Measurements from ENCODE around the gene RMDN3.

Gene RMDN3

DNA sequence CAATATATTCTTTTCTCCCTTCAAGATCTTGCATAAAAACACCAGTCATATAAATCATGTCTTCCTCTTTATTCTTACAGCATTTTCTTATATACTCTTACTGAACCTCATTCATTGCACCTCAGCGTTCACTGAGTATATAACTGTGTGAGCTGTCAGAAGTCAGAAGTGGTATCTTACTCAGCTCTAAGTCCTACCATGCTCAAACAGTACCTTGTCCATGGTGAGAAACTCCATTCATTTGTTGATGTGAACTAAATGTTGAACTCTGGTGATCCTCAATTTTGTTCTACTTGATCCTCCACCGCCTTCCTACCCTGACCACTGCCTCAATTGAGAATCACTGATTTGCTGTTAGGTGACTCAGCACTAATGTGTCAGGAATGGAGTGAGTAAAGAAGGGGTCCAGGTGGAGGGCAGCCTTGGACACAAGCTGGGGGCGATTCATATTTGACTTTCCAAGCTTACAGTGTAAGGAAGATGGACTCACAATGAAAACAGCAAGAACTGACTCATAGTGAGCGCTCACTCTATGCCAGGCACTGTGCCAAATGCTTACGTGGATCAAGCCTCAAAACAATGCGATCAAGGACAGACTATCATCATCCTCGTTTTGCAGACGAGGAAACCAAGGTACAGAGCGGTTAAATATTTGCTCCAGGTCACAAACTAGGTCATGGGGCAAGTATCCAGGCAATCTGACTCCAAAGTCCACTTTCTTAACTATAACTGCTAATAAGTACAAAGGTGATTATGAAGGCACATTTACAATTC, 38.3 kb upstream of the RMDN3 start:
- no peak for DNase-seq (ENCODE audit: low read depth, low spot score)
- Histone ChIP-seq H3K9ac (ENCODE audit: insufficient read length, low read depth) (no peak overlapping the region), H3K36me3 (ENCODE audit: insufficient read depth, insufficient read length, low read length) (peaks cover 7% of the 10 kb centered on the region), H3K4me3 (ENCODE audit: insufficient read length, low read depth) (no peak overlapping the region), H3K27me3 (ENCODE audit: insufficient read depth, insufficient read length) (no peaks in the 10 kb centered on the region), H3K4me1 (ENCODE audit: insufficient read depth, insufficient read length) (peaks cover 2% of the 10 kb centered on the region), H3K9me3 (ENCODE audit: insufficient read depth, low read length) (no peaks in the 10 kb centered on the region)
- no peak for TF ChIP-seq YY1 (IDR thresholded peaks at IDR 0.05; ENCODE audit: insufficient read depth, insufficient read length)
- TF ChIP-seq SUZ12 (IDR thresholded peaks at IDR 0.05; ENCODE audit: extremely low read depth, insufficient read depth, insufficient read length): no peak
- TF ChIP-seq ZNF274 (IDR thresholded peaks at IDR 0.05; ENCODE audit: low read depth, low read length): no peak

DNA sequence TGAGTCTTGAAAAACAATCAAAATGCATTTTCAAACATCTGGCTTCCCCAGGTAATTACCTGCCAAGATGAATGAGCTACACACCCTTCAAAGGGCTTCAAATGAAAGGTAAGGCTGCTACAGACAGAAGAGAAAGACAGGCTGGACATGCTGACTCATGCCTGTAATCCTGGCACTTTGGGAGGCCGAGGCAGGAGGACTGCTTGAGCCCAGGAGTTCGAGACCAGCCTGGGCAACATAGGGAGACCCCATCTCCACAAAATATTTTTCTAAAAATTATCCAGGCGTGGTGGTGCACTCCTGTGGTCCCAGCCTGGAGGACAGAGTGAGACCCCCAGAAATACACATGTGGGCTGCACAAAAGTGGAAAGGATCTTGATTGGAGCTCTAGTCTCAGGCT, 37.3 kb upstream of the RMDN3 start:
- peaks cover 7% of the 10 kb centered on the region for H3K36me3 ChIP-seq (ENCODE audit: insufficient read depth, insufficient read length, low read length)
- H3K4me1 ChIP-seq (ENCODE audit: insufficient read depth, insufficient read length): peaks cover 2% of the 10 kb centered on the region
- no peaks in the 10 kb centered on the region for H3K9me3 ChIP-seq (ENCODE audit: insufficient read depth, low read length)
- no peak overlapping the region for H3K9ac ChIP-seq (ENCODE audit: insufficient read length, low read depth)
- DNase-seq (ENCODE audit: low read depth, low spot score): no peak
- TF ChIP-seq YY1 (IDR thresholded peaks at IDR 0.05; ENCODE audit: insufficient read depth, insufficient read length) (no peak), SUZ12 (IDR thresholded peaks at IDR 0.05; ENCODE audit: extremely low read depth, insufficient read depth, insufficient read length) (no peak), ZNF274 (IDR thresholded peaks at IDR 0.05; ENCODE audit: low read depth, low read length) (no peak)
- H3K4me3 ChIP-seq (ENCODE audit: insufficient read length, low read depth): no peak overlapping the region
- H3K27me3 ChIP-seq (ENCODE audit: insufficient read depth, insufficient read length): no peaks in the 10 kb centered on the region

DNA sequence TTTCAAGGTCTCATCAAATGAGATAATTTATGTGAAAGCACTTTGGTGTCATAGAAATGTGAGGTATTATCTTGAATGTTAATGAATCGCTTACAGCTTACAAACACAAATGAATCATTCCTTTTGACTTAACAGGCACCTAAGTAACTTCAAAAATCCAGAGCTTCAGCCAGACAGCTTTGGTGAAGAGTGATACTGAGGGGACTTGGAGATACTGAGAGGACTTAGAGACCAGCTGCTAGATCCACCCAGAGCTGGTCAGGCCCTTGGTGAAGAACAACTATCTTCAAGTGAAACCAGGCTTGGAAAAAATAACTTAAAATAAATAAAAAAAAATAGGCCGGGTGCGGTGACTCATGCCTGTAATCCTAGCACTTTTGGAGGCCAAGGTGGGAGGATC, 35.7 kb upstream of the RMDN3 start:
- Histone ChIP-seq H3K9me3 (ENCODE audit: insufficient read depth, low read length) (no peaks in the 10 kb centered on the region), H3K4me3 (ENCODE audit: insufficient read length, low read depth) (no peak overlapping the region), H3K4me1 (ENCODE audit: insufficient read depth, insufficient read length) (peaks cover 2% of the 10 kb centered on the region), H3K9ac (ENCODE audit: insufficient read length, low read depth) (no peak overlapping the region), H3K27me3 (ENCODE audit: insufficient read depth, insufficient read length) (no peaks in the 10 kb centered on the region), H3K36me3 (ENCODE audit: insufficient read depth, insufficient read length, low read length) (peaks cover 7% of the 10 kb centered on the region)
- DNase-seq (ENCODE audit: low read depth, low spot score): no peak
- no peak for TF ChIP-seq SUZ12 (IDR thresholded peaks at IDR 0.05; ENCODE audit: extremely low read depth, insufficient read depth, insufficient read length)

DNA sequence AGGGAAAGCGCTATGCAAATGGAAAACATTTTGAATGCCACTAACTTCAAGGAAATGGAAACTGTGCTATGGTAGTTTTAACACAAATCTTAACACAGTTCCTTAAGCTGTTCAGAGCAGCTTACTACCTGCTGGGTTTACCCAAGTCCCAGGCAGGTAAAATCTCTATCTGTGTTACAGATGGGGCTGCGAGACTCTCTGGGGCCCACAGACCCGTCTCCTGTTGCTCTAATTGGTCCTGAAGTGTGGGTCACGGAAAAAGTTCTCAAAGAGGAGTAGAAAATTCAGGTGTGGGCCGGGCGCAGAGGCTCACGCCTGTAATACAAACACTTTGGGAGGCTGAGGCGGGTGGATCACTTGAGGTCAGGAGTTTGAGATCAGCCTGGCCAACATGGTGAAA, 34.9 kb upstream of the RMDN3 start:
- peaks cover 7% of the 10 kb centered on the region for H3K36me3 ChIP-seq (ENCODE audit: insufficient read depth, insufficient read length, low read length)
- H3K4me3 ChIP-seq (ENCODE audit: insufficient read length, low read depth): no peak overlapping the region
- H3K9me3 ChIP-seq (ENCODE audit: insufficient read depth, low read length): no peaks in the 10 kb centered on the region
- no peak overlapping the region for H3K9ac ChIP-seq (ENCODE audit: insufficient read length, low read depth)
- H3K27me3 ChIP-seq (ENCODE audit: insufficient read depth, insufficient read length): no peaks in the 10 kb centered on the region
- DNase-seq (ENCODE audit: low read depth, low spot score): no peak
- no peak for TF ChIP-seq ZNF274 (IDR thresholded peaks at IDR 0.05; ENCODE audit: low read depth, low read length)
- TF ChIP-seq SUZ12 (IDR thresholded peaks at IDR 0.05; ENCODE audit: extremely low read depth, insufficient read depth, insufficient read length): no peak
- TF ChIP-seq YY1 (IDR thresholded peaks at IDR 0.05; ENCODE audit: insufficient read depth, insufficient read length): no peak
- peaks cover 2% of the 10 kb centered on the region for H3K4me1 ChIP-seq (ENCODE audit: insufficient read depth, insufficient read length)

DNA sequence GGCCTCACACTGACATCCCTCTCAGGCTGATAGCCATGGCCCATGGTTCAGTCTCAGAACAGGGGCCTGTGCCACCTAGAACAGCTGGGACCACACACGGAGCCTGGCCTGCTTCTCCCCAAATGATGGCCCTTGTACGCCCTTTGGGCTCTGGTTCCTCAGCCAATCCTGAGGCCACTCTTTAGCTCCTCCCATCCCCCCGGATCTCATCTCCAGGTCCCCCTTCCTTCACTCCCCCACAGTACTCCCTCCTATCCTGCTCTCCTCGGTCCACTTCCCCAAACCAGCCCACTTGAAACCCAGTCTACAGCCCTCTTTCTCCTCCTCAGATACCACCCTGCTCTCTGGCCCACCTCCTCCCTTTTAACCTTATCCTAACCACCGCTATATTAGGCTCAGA, 34.1 kb upstream of the RMDN3 start:
- no peak for TF ChIP-seq SUZ12 (IDR thresholded peaks at IDR 0.05; ENCODE audit: extremely low read depth, insufficient read depth, insufficient read length)
- TF ChIP-seq ZNF274 (IDR thresholded peaks at IDR 0.05; ENCODE audit: low read depth, low read length): no peak
- no peak for TF ChIP-seq YY1 (IDR thresholded peaks at IDR 0.05; ENCODE audit: insufficient read depth, insufficient read length)
- Histone ChIP-seq H3K27me3 (ENCODE audit: insufficient read depth, insufficient read length) (no peaks in the 10 kb centered on the region), H3K9me3 (ENCODE audit: insufficient read depth, low read length) (no peaks in the 10 kb centered on the region), H3K36me3 (ENCODE audit: insufficient read depth, insufficient read length, low read length) (peaks cover 7% of the 10 kb centered on the region), H3K4me1 (ENCODE audit: insufficient read depth, insufficient read length) (peaks cover 2% of the 10 kb centered on the region), H3K4me3 (ENCODE audit: insufficient read length, low read depth) (no peak overlapping the region), H3K9ac (ENCODE audit: insufficient read length, low read depth) (no peak overlapping the region)
- DNase-seq (ENCODE audit: low read depth, low spot score): no peak

DNA sequence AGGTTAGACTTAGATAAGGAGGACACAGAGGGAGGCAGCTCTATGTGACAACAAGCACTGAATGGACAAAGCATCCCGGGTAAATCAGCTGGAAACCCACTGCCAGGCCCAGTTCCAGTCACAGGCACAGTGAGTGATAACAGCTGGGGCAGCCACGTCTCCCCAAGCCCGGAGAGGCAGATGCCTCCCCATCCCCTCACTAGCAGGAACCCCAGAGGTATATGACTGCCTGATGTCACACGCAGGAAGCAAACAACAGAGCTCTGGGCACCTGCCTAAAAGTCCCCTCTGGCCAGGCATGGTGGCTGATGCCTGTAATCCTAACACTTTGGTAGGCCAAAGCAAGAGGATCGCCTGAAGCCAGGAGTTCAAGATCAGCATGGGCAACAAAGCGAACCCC, 32.9 kb upstream of the RMDN3 start:
- Histone ChIP-seq H3K4me3 (ENCODE audit: insufficient read length, low read depth) (no peak overlapping the region), H3K36me3 (ENCODE audit: insufficient read depth, insufficient read length, low read length) (peaks cover 7% of the 10 kb centered on the region), H3K9ac (ENCODE audit: insufficient read length, low read depth) (no peak overlapping the region), H3K9me3 (ENCODE audit: insufficient read depth, low read length) (no peaks in the 10 kb centered on the region), H3K27me3 (ENCODE audit: insufficient read depth, insufficient read length) (no peaks in the 10 kb centered on the region), H3K4me1 (ENCODE audit: insufficient read depth, insufficient read length) (no peaks in the 10 kb centered on the region)
- no peak for TF ChIP-seq YY1 (IDR thresholded peaks at IDR 0.05; ENCODE audit: insufficient read depth, insufficient read length)
- no peak for DNase-seq (ENCODE audit: low read depth, low spot score)

DNA sequence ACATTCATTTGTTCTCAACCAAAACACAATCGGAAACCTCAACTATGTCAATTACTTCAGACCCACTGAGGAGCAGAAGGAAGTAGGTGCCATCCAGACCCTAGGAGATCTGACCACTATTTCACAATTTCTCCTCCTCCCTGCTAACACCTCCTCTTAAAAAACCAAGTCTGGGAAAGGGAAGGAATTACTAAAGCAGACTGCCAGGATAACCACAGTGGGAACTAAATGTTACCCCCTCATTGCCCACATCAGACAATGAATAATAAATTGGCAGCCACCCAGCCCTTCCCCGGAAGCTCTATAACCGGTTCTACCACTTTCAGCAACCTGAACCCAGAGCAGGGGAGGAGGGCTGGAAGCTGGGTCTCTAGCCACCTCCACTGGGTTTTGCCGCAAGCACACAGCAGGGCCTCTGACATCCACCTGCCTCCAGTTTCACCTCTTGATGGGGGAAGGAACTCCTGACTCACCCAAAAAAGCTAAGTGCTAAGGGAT, 32.3 kb upstream of the RMDN3 start:
- no peak overlapping the region for H3K9ac ChIP-seq (ENCODE audit: insufficient read length, low read depth)
- H3K27me3 ChIP-seq (ENCODE audit: insufficient read depth, insufficient read length): no peaks in the 10 kb centered on the region
- H3K36me3 ChIP-seq (ENCODE audit: insufficient read depth, insufficient read length, low read length): peaks cover 7% of the 10 kb centered on the region
- TF ChIP-seq YY1 (IDR thresholded peaks at IDR 0.05; ENCODE audit: insufficient read depth, insufficient read length): no peak
- no peak for TF ChIP-seq ZNF274 (IDR thresholded peaks at IDR 0.05; ENCODE audit: low read depth, low read length)
- TF ChIP-seq SUZ12 (IDR thresholded peaks at IDR 0.05; ENCODE audit: extremely low read depth, insufficient read depth, insufficient read length): no peak
- DNase-seq (ENCODE audit: low read depth, low spot score): no peak
- H3K4me3 ChIP-seq (ENCODE audit: insufficient read length, low read depth): no peak overlapping the region
- no peaks in the 10 kb centered on the region for H3K4me1 ChIP-seq (ENCODE audit: insufficient read depth, insufficient read length)
- H3K9me3 ChIP-seq (ENCODE audit: insufficient read depth, low read length): no peaks in the 10 kb centered on the region
